BLaER1 treated with 17β-estradiol and CSF1 and Interleukin-3, amounts not matched to agents 10 nM and 100 nM (cell line): ENCODE results near the gene NFXL1.

Source experiments
- H3K27ac ChIP-seq, 11 experiments: shearing (Covaris generic); formaldehyde crosslinking; 2 replicates each; pipeline ENCODE4 v1.8.1; 2022
- H3K27me3 ChIP-seq, 11 experiments: shearing (Covaris generic); formaldehyde crosslinking; 2 replicates each; pipeline ENCODE4 v1.8.1; 2022
- H3K36me3 ChIP-seq, 11 experiments: shearing (Covaris generic); formaldehyde crosslinking; 2 replicates each; pipeline ENCODE4 v1.8.1; 2022
- H3K4me1 ChIP-seq, 10 experiments: shearing (Covaris generic); formaldehyde crosslinking; 2 replicates each; pipeline ENCODE4 v1.8.1; 2022
- H3K4me2 ChIP-seq, 11 experiments: shearing (Covaris generic); formaldehyde crosslinking; 2 replicates each; pipeline ENCODE4 v1.8.1; 2022
- H3K4me3 ChIP-seq, 10 experiments: shearing (Covaris generic); formaldehyde crosslinking; 2 replicates each; pipeline ENCODE4 v1.8.1; 2022
- H3K9ac ChIP-seq, 11 experiments: shearing (Covaris generic); formaldehyde crosslinking; 2 replicates each; pipeline ENCODE4 v1.8.1; 2022
- H3K9me3 ChIP-seq, 11 experiments: shearing (Covaris generic); formaldehyde crosslinking; replicated peaks in 1 of 11; 2 replicates each; pipeline ENCODE4 v1.8.1; 2022
- H4K20me1 ChIP-seq, 11 experiments: shearing (Covaris generic); formaldehyde crosslinking; 2 replicates each; pipeline ENCODE4 v1.8.1; 2022
- Cebpa-rat ChIP-seq, 11 experiments: shearing (Covaris generic); IDR thresholded peaks; 2 replicates each; pipeline ENCODE4 v1.8.1; 2022

Gene NFXL1

DNA sequence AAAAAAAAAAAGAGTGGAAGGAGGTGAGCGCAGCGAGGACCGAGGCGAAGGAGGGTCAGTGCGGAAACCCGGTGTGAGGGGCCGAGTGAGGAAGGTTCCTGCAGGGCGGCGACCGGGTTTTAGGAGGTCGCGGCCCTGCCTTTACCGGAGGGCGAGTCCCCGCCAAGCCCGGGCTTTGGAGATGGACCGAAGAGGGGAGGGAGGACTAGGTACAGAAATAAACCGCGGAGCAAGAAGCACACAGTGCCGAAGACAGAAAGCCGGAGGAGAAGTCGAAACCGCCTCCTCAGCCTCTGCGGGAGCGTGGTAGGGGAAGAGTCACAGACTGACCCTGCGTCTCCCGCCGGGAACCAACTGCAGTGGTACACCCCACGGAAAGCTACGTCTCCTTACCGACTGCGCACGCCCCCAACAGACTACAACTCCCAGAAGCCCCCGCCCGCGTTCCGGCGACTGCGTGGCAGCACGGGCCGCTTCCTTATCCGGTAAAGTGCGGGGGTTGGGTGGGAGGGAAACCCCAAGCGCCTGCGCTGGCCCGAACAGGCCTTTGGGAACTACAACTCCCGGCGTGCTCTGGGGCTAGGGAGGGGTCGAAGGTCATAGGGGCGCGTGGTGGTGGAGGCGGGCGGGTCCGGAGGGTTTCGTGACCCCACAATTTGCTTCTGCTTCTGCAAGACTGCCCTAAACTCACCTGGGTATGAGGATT lies at the start of gene NFXL1:
NFXL1 (minus strand) TSS at position 364 of the 706 bp plus-strand sequence. CDS start 380 bp downstream, outside the sequence.
- H3K4me2 ChIP-seq: peak within 1 kb of the TSS; percentile 79 to 97 (median 88)
- no peak for TF ChIP-seq Cebpa-rat (IDR thresholded peaks at IDR 0.05)
- H3K27me3 ChIP-seq: no peaks in the 10 kb centered on the region
- peak within 1 kb of the TSS; percentile 82 to 91 (median 87) for H3K9ac ChIP-seq
- peak within 1 kb of the TSS; percentile 77 to 98 (median 93) for H3K4me3 ChIP-seq
- peaks cover 24 to 41% (median 34%) of the 10 kb centered on the region in 10 experiments for H3K4me1 ChIP-seq
- H3K9me3 ChIP-seq: peaks cover 9 to 23% (median 15%) of the 10 kb centered on the region in 11 experiments; a peak in 21 of 22 replicates
- H4K20me1 ChIP-seq: no peaks in the 10 kb centered on the region
- H3K27ac ChIP-seq: peak within 1 kb of the TSS; percentile 55 to 87 (median 80); a peak in 21 of 22 replicates
- H3K36me3 ChIP-seq: peaks cover 6 to 23% (median 14%) of the 10 kb centered on the region in 11 experiments; a peak in 18 of 22 replicates

DNA sequence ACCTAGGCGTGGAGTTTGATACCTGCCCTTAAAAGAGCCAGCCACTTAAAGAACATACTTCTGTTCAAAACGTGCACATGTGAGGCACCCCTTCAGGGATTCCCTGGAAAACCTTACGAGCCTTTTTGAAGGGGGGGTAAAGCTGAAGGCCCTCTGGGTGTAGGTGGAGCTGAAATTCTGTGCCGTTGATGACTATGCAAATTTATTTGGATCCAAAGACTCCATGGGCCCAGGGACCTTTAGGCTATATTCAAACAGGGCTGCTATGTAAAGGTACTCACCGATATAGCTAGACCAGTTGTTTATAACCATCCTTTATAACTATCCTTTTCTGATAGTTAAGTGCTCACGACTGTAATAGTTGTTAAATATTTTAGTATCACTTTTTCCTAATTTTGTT lies 40.3 kb upstream of the NFXL1 start:
- Histone ChIP-seq H3K4me1 (no peaks in the 10 kb centered on the region; a peak in 1 of 20 replicates), H3K4me2 (no peak overlapping the region)
- no peak for TF ChIP-seq Cebpa-rat (IDR thresholded peaks at IDR 0.05)

DNA sequence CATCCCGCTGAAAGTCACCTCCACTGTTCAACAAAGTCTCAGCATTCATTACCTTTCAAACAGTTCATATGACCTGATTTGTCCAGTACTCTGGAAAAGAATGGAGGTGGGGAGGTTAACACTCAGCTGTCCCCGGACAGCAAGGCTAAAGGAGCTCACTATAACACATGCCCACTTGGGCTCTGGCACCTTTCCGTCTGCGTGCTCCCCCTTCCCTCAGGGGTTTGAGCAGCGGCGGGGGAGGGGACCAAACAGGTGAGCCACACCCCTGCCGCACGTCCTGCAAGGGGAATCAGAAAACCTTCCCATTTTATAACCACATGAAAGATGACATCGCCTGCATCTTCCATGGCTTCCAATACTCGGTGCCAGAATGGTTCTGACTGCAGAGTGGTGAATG lies 39.9 kb upstream of the NFXL1 start:
- no peak overlapping the region for H3K4me2 ChIP-seq
- no peak overlapping the region for H3K9ac ChIP-seq
- H3K36me3 ChIP-seq: peaks cover 0 to 14% (median 0%) of the 10 kb centered on the region in 11 experiments; a peak in 4 of 22 replicates
- H3K4me1 ChIP-seq: no peaks in the 10 kb centered on the region; a peak in 1 of 20 replicates
- H3K27me3 ChIP-seq: no peaks in the 10 kb centered on the region
- no peak overlapping the region for H3K27ac ChIP-seq
- H3K4me3 ChIP-seq: no peak overlapping the region
- H3K9me3 ChIP-seq: peaks cover 0 to 12% (median 0%) of the 10 kb centered on the region in 11 experiments; a peak in 4 of 22 replicates
- no peak for TF ChIP-seq Cebpa-rat (IDR thresholded peaks at IDR 0.05)
- no peaks in the 10 kb centered on the region for H4K20me1 ChIP-seq

More for the DNA sequence above, 40.3 kb upstream of the NFXL1 start:
- peaks cover 0 to 11% (median 0%) of the 10 kb centered on the region in 11 experiments; a peak in 4 of 22 replicates for H3K9me3 ChIP-seq
- no peak overlapping the region for H3K4me3 ChIP-seq
- H3K27ac ChIP-seq: no peak overlapping the region
- no peaks in the 10 kb centered on the region for H4K20me1 ChIP-seq
- H3K9ac ChIP-seq: no peak overlapping the region
- H3K36me3 ChIP-seq: peaks cover 0 to 13% (median 0%) of the 10 kb centered on the region in 11 experiments; a peak in 4 of 22 replicates
- no peaks in the 10 kb centered on the region for H3K27me3 ChIP-seq

DNA sequence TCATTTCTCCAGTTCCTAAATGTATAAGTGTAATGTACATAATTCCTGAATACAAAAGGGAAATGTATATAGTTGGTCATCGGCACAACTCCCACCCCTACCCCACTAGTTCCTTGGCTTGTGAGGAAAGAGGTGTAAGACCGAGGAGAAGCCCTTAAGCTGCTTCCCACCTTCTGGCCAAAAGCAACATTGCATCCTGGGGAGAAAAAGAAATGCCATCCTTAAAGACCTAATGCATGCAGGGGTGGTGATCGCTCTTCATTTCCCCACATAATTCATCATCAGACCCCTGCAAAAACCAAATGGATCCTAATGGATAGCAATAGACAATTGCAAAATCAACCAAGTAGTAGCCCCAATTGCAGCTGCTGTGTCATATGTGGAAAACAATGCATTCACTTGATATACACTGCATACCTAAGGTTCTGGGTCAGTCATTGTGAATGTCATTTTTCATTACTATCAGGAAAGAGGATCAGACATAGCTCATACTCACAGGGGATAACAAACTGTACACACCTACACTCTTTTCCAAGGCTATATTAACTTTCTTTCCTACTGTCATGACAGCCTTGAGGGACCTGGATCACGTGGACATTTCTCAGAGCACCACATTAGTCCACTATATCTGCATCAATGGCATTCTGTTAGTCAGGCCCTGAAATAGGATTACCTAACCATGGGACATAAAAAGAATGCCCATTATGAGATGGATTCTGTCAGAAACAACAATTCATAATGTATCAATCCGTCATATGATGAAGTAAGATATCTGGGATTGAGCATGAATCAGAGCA lies 31.7 kb upstream of the NFXL1 start:
- no peak overlapping the region for H3K4me2 ChIP-seq
- H4K20me1 ChIP-seq: no peaks in the 10 kb centered on the region
- peaks cover 0 to 26% (median 0%) of the 10 kb centered on the region in 11 experiments; a peak in 4 of 22 replicates for H3K36me3 ChIP-seq
- no peak overlapping the region for H3K9ac ChIP-seq
- no peak overlapping the region for H3K27ac ChIP-seq
- no peak for TF ChIP-seq Cebpa-rat (IDR thresholded peaks at IDR 0.05)
- H3K4me3 ChIP-seq: no peak overlapping the region
- H3K9me3 ChIP-seq: peaks cover 0 to 12% (median 0%) of the 10 kb centered on the region in 11 experiments; a peak in 4 of 22 replicates
- H3K4me1 ChIP-seq: no peaks in the 10 kb centered on the region; a peak in 1 of 20 replicates
- H3K27me3 ChIP-seq: no peaks in the 10 kb centered on the region

DNA sequence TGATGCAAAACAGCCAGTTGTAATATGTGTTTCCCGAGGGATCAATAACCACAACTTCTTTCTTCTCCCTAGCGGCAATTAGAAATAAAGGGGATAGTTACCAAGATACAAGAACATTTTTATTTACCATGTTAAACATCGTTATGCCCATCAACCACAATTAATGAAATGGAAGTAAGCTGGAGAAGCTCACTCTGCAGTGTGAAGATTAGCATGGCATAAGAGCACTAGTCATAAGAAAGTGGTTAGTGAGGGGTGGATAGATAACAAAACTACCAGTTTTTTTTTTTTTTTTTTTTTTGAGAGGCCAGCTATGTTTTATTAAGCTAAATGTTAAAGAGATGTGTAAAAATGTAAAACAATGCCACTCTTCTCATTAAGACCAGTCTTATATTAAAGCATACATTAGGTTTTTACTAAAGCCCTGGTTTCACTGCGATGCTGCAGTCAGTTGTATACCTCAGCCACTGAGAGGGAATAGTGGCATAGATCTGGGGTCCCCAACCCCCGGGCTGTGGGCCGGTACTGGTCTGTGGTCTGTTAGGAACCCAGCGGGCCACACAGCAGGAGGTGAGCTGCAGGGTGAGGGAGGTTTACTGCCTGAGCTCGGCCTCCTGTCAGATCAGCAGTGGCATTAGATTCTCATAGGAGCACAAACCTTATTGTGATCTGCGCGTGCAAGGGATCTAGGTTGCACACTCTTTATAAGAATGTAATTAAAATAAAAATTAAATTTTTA lies 27.9 kb upstream of the NFXL1 start:
- Histone ChIP-seq H3K27ac (no peak overlapping the region), H4K20me1 (no peaks in the 10 kb centered on the region), H3K4me3 (no peak overlapping the region), H3K9me3 (no peaks in the 10 kb centered on the region), H3K4me2 (no peak overlapping the region), H3K27me3 (no peaks in the 10 kb centered on the region), H3K9ac (no peak overlapping the region), H3K4me1 (no peaks in the 10 kb centered on the region), H3K36me3 (no peaks in the 10 kb centered on the region)
- no peak for TF ChIP-seq Cebpa-rat (IDR thresholded peaks at IDR 0.05)

DNA sequence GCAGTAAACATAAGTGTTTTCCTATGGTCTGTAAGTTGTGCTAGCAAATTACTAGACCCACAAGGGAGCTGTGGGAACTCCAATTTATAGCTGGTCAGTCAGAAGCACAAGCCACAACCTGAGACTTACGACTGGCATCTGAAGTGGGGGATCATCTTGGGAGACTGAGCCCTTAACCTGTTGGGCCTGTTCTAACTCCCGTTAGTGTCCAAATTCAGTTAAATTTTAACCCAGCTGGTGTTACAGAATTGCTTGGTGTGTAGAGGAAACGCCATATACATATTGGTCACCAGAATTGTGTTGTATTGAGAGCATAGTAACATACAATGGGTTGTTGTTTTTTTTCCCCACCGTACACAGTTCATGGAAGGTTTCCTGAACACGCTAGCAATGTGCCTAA lies 25.1 kb upstream of the NFXL1 start:
- Histone ChIP-seq H3K27ac (no peak overlapping the region), H3K9me3 (no peaks in the 10 kb centered on the region), H3K27me3 (no peaks in the 10 kb centered on the region), H3K4me3 (no peak overlapping the region), H3K9ac (no peak overlapping the region), H3K4me1 (no peaks in the 10 kb centered on the region), H3K4me2 (no peak overlapping the region), H3K36me3 (no peaks in the 10 kb centered on the region), H4K20me1 (no peaks in the 10 kb centered on the region)
- TF ChIP-seq Cebpa-rat (IDR thresholded peaks at IDR 0.05): no peak

DNA sequence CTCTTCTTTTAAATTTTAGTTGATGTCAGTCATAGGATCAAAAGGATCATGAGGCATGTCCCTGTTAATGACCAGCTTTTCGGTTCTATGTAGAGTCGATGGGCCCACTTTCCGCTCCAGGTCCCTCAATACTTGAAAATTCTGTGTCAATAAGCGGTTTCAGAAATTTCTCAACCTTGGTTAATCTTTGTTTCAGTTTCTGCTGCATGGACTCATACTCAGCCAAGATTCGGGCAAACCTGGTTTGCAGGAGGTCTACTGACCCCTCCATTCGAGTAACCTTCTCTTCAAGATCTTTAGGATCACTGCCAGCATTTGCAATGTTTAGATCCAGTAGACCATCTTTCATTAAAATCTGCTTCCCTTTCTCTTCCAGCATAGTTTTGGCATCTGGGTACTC lies 22.0 kb upstream of the NFXL1 start:
- 0 out of 22 replicates have a peak, but pooled peaks cover 0 to 4% (median 0%) of the 10 kb centered on the region in 11 experiments for H3K36me3 ChIP-seq
- no peak overlapping the region for H3K27ac ChIP-seq
- H3K4me2 ChIP-seq: no peak overlapping the region
- no peak overlapping the region for H3K4me3 ChIP-seq
- H3K4me1 ChIP-seq: peaks cover under 1 to 4% (median 2%) of the 10 kb centered on the region in 10 experiments; a peak in 18 of 20 replicates
- peaks cover 7 to 12% (median 10%) of the 10 kb centered on the region in 11 experiments; a peak in 20 of 22 replicates for H3K9me3 ChIP-seq
- no peak overlapping the region for H3K9ac ChIP-seq
- no peak for TF ChIP-seq Cebpa-rat (IDR thresholded peaks at IDR 0.05)
- H4K20me1 ChIP-seq: no peaks in the 10 kb centered on the region
- H3K27me3 ChIP-seq: no peaks in the 10 kb centered on the region

DNA sequence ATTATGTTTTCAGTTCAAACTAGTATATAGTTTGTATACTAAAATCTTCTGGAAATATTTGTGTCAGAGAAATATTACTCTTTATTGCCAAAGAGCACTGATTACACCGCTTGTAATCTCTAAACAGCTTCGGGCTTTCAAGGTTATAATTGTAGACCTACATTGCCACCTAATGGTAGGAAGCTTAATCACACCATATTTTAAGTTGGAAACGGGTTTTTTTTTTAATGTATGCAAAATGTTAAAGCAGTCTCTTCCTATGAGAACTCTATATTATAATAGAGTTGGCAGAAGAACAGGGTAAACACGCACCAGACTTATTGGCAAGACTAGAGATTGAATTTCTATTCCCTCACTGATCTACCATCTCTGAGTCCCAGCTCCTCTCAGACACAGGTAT lies 19.5 kb upstream of the NFXL1 start:
- Histone ChIP-seq H3K27me3 (no peaks in the 10 kb centered on the region), H3K36me3 (0 out of 22 replicates have a peak, but pooled peaks cover 0 to 4% (median 0%) of the 10 kb centered on the region in 11 experiments), H3K4me2 (no peak overlapping the region), H3K4me3 (no peak overlapping the region), H3K9me3 (peaks cover 7 to 12% (median 10%) of the 10 kb centered on the region in 11 experiments; a peak in 20 of 22 replicates), H4K20me1 (no peaks in the 10 kb centered on the region), H3K9ac (no peak overlapping the region), H3K27ac (no peak overlapping the region), H3K4me1 (peaks cover 8 to 22% (median 11%) of the 10 kb centered on the region in 10 experiments)
- TF ChIP-seq Cebpa-rat (IDR thresholded peaks at IDR 0.05): no peak
